Measurements from ENCODE around the gene GSTA3. TPM values are rescaled to one million over a fixed set of nuclear protein-coding genes. Genes with fewer than 3 reads are reported as not detected.

Gene GSTA3
- polyA plus RNA-seq, 1 of the 3 experiments (the other 2 are of a cell fraction) = not detected

- no peak overlapping the region for H3K9ac ChIP-seq
- no peaks in the 10 kb centered on the region for H4K20me1 ChIP-seq (ENCODE audit: insufficient read depth)
- 0 out of 4 replicates have a peak overlapping the region, but pooled peaks of 1 of the 2 experiments have one; percentile 5 for H3K27ac ChIP-seq (ENCODE audit: low read depth in 2 of 2, low read length in 1 of 2)
- H3K79me2 ChIP-seq (ENCODE audit: insufficient read depth) = no peaks in the 10 kb centered on the region
- H3K4me3 ChIP-seq (ENCODE audit: low read depth in 2 of 2, low read length in 1 of 2) = no peak overlapping the region
- H3K27me3 ChIP-seq (ENCODE audit: insufficient read depth) = no peaks in the 10 kb centered on the region
- ChIA-PET CTCF (interaction anchor here (1.0 kb wide), 1 partner anchor 57 kb away, joined by 4 read pairs; the partner anchor contains the start of gene GSTA4), POLR2A (no interaction called here)
- WGBS (ENCODE audit: low lambda C conversion rate) = 73% methylated on average over 2 of the region's 2 CpGs
- H3F3A ChIP-seq (replicated peaks; ENCODE audit: insufficient read depth) = no peaks in the 10 kb centered on the region
- TF ChIP-seq NRF1 (IDR thresholded peaks at IDR 0.05; ENCODE audit: low read depth, low read length) (no peak), MEF2A (IDR thresholded peaks at IDR 0.05; ENCODE audit: borderline replicate concordance, low read depth) (no peak), SIN3A (IDR thresholded peaks at IDR 0.05; ENCODE audit: borderline replicate concordance, low read depth, low read length) (no peak), CHD2 (IDR thresholded peaks at IDR 0.05; ENCODE audit: low read length, partially characterized antibody) (no peak), FOXJ3 (CRISPR knock-in tag; IDR thresholded peaks at IDR 0.05) (no peak), TAF1 (IDR thresholded peaks at IDR 0.05; ENCODE audit: borderline replicate concordance, low read depth, low read length) (no peak), RAD21 (IDR thresholded peaks at IDR 0.05; ENCODE audit: low read length) (no peak), USF2 (IDR thresholded peaks at IDR 0.05; ENCODE audit: borderline replicate concordance, low read depth, low read length) (no peak), MAX (IDR thresholded peaks at IDR 0.05; ENCODE audit: low read depth) (no peak), REST (IDR thresholded peaks at IDR 0.05; ENCODE audit: low read depth, low read length) (no peak), GATA2 (CRISPR knock-in tag; IDR thresholded peaks at IDR 0.05) (no peak)
- no peaks in the 10 kb centered on the region; a peak in 1 of 4 replicates for H3K4me1 ChIP-seq (ENCODE audit: control insufficient read depth in 1 of 2, insufficient read depth in 2 of 2, low read depth in 1 of 2, low read length in 1 of 2)
- no peaks in the 10 kb centered on the region for H3K9me3 ChIP-seq
- H3K4me2 ChIP-seq = no peak overlapping the region
- H3K36me3 ChIP-seq (replicated peaks in 1 of 2; ENCODE audit: control insufficient read depth in 1 of 2, insufficient read depth in 2 of 2, low read length in 1 of 2) = no peaks in the 10 kb centered on the region
- no peak for DNase-seq
- H3K9me2 ChIP-seq = no peaks in the 10 kb centered on the region
- peak overlapping the region; percentile 65; the same call in 1 of the 2 replicates for H2AFZ ChIP-seq (ENCODE audit: low read depth)
Observed at GRCh38 chr6:52937908-52938307, 28.4 kb upstream of the GSTA3 start.

GRCh38 chr6:52933778-52934177 lies 24.3 kb upstream of the GSTA3 start:
- no peak overlapping the region for H3K4me2 ChIP-seq
- DNase-seq = no peak
- ChIA-PET CTCF (no interaction called here), POLR2A (no interaction called here)
- H3F3A ChIP-seq (replicated peaks; ENCODE audit: insufficient read depth) = peaks cover 13% of the 10 kb centered on the region
- H3K9me2 ChIP-seq = no peaks in the 10 kb centered on the region
- H3K9me3 ChIP-seq = no peaks in the 10 kb centered on the region
- no peak overlapping the region for H2AFZ ChIP-seq (ENCODE audit: low read depth)
- no peak overlapping the region for H3K27ac ChIP-seq (ENCODE audit: low read depth in 2 of 2, low read length in 1 of 2)
- TF ChIP-seq RFX5 (IDR thresholded peaks at IDR 0.05; ENCODE audit: low read length) (no peak), ELF1 (IDR thresholded peaks at IDR 0.05) (no peak), ZBTB33 (IDR thresholded peaks at IDR 0.05; ENCODE audit: borderline replicate concordance, low read depth) (no peak)
- no peaks in the 10 kb centered on the region for H3K27me3 ChIP-seq (ENCODE audit: insufficient read depth)
- H3K4me3 ChIP-seq (ENCODE audit: low read depth in 2 of 2, low read length in 1 of 2) = no peak overlapping the region
- no peak overlapping the region for H3K9ac ChIP-seq
- peaks cover 2 to 10% of the 10 kb centered on the region in 2 experiments; a peak in 3 of 4 replicates for H3K4me1 ChIP-seq (ENCODE audit: control insufficient read depth in 1 of 2, insufficient read depth in 2 of 2, low read depth in 1 of 2, low read length in 1 of 2)
- H3K79me2 ChIP-seq (ENCODE audit: insufficient read depth) = no peaks in the 10 kb centered on the region
- 79% methylated on average over 2 of the region's 2 CpGs for WGBS (ENCODE audit: low lambda C conversion rate)
- H3K36me3 ChIP-seq (replicated peaks in 1 of 2; ENCODE audit: control insufficient read depth in 1 of 2, insufficient read depth in 2 of 2, low read length in 1 of 2) = no peaks in the 10 kb centered on the region
- no peaks in the 10 kb centered on the region for H4K20me1 ChIP-seq (ENCODE audit: insufficient read depth)

Measured in SK-N-SH (cell line).